Tibial nerve (tissue), 4 donors: ENCODE results near the gene NDUFAF8. TPM values are rescaled to one million over a fixed set of nuclear protein-coding genes. Genes with fewer than 3 reads are reported as not detected.

Experiments
- DNase-seq, 2 donors: peaks; one replicate each; pipeline ENCODE4 v3.0.0-alpha.2; 2019; ENCODE audit warnings: low spot score in 2 of 2
- H3K27ac ChIP-seq, 4 donors: fragments of 200-600 bp; sonication (generic) in 3 of 4; one replicate each; pipeline ENCODE4 v1.5.1; 2017 to 2019; ENCODE audit warnings: mild to moderate bottlenecking in 1 of 4
- H3K27me3 ChIP-seq, 2 donors: fragments of 200-600 bp; sonication (generic) in 1 of 2; one replicate each; pipeline versions ENCODE4 v1.5.1 to v1.6.0; 2017 to 2019
- H3K36me3 ChIP-seq, 3 donors: fragments of 200-600 bp; sonication (generic); one replicate each; pipeline ENCODE4 v1.5.1; 2018 to 2019
- H3K4me1 ChIP-seq, 4 donors: fragments of 200-600 bp; sonication (generic) in 3 of 4; one replicate each; pipeline ENCODE4 v1.5.1; 2017 to 2019
- H3K4me3 ChIP-seq, 4 donors: fragments of 200-600 bp; sonication (generic) in 3 of 4; one replicate each; pipeline ENCODE4 v1.5.1; 2017 to 2019; ENCODE audit warnings: mild to moderate bottlenecking in 1 of 4, moderate library complexity in 1 of 4
- H3K9me3 ChIP-seq, 4 donors: fragments of 200-600 bp; sonication (generic) in 3 of 4; one replicate each; pipeline ENCODE4 v1.5.1; 2017 to 2019
- EP300 ChIP-seq, 2 donors: sonication (generic); formaldehyde crosslinking; IDR thresholded peaks; one replicate each; pipeline ENCODE4 v1.6.1; 2017; ENCODE audit warnings: antibody characterized with exemption in 2 of 2, mild to moderate bottlenecking in 1 of 2
- POLR2A ChIP-seq, 2 donors: fragments of 450-650 bp; IDR thresholded peaks; one replicate each; pipeline ENCODE4 v1.6.1; 2017; ENCODE audit warnings: antibody characterized with exemption in 2 of 2, mild to moderate bottlenecking in 2 of 2, moderate library complexity in 2 of 2
- WGBS, 2 donors: methylation state at CpG; one replicate each; pipeline ENCODE4 v1.1.5; 2018; 5-methylcytosine and 5-hydroxymethylcytosine counted together
- total RNA-seq, 4 donors: library from RNA; depleted of rRNA; stranded (reverse); fragments of >200 nt; gene quantifications; one replicate each; pipeline ENCODE4 v1.1.0, GENCODE V29; 2016
- TF ChIP-seq, protein P1 (sequence below), 5 experiments: fragments of 200-600 bp in 3 of 5; fragments of 450-650 bp in 2 of 5; sonication (generic) in 3 of 5; IDR thresholded peaks; one replicate each; pipeline ENCODE4 v1.5.1; 2016 to 2019; ENCODE audit warnings: antibody characterized with exemption in 5 of 5, mild to moderate bottlenecking in 3 of 5, moderate library complexity in 2 of 5

NDUFAF8 gene
- total RNA-seq, 4 donors from 2014 or later: 27.8 to 73.0 (median 61.1) TPM

DNA sequence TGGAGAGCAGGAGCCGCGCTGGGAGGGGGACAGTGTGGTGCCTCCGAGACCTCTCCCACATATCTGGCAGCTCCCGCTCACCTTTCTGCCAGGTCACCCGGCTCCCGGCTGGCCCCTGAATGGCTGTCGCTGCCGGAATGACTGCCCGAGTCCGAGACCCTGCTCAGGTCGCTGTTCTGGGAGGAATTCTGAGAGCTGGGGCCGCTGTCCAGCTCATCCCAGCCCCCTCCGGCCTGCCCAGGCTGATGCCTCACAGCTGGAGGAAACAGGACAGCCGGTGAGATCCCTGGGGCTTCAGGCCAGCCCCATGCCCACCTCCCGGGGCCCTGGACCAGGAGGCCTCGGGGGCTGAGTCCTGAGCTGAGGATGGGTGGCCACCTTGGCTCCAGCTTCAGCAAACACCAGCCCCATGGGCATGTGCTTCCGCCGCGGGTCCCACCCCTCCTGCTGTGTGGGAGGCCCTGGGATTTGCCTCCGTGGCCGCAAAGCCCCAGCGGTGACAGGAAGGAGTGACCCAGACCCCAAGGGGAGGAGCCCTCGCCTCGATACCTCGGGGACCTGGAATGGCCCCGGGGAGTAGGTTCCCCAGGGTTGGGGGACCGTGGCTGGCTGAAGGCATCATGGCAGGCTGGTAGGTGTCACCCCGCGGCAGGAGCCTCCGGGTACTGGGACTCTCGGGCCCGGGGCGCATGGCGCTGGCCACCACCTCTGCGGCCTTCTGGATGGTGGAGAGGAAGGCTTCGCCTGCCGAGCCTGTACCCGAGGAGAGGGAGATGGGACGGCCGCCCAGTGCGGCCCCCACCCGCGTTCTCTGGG lies 7.1 kb upstream of the NDUFAF8 start:
- Histone ChIP-seq H3K27me3 (no peaks in the 10 kb centered on the region), H3K36me3 (peaks cover 2 to 86% (median 16%) of the 10 kb centered on the region in 3 donors), H3K4me3 (no peak overlapping the region), H3K9me3 (no peaks in the 10 kb centered on the region), H3K4me1 (peaks cover 0 to 15% (median 2%) of the 10 kb centered on the region in 4 donors), H3K27ac (no peak overlapping the region)
- no peak for TF ChIP-seq POLR2A (IDR thresholded peaks at IDR 0.05)
- no peak for TF ChIP-seq EP300 (IDR thresholded peaks at IDR 0.05)
- TF ChIP-seq, protein P1, sequence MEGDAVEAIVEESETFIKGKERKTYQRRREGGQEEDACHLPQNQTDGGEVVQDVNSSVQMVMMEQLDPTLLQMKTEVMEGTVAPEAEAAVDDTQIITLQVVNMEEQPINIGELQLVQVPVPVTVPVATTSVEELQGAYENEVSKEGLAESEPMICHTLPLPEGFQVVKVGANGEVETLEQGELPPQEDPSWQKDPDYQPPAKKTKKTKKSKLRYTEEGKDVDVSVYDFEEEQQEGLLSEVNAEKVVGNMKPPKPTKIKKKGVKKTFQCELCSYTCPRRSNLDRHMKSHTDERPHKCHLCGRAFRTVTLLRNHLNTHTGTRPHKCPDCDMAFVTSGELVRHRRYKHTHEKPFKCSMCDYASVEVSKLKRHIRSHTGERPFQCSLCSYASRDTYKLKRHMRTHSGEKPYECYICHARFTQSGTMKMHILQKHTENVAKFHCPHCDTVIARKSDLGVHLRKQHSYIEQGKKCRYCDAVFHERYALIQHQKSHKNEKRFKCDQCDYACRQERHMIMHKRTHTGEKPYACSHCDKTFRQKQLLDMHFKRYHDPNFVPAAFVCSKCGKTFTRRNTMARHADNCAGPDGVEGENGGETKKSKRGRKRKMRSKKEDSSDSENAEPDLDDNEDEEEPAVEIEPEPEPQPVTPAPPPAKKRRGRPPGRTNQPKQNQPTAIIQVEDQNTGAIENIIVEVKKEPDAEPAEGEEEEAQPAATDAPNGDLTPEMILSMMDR (IDR thresholded peaks at IDR 0.05): no peak
- 87 to 94% methylated on average over 13 to 27 of the region's 43 CpGs for WGBS, 2 donors
- no peak for DNase-seq

GRCh38 chr17:81232616-81233241 lies 6.4 kb upstream of the NDUFAF8 start:
- 84 to 89% methylated on average over 9 to 16 of the region's 19 CpGs for WGBS, 2 donors
- TF ChIP-seq POLR2A (IDR thresholded peaks at IDR 0.05): no peak
- TF ChIP-seq, protein P1 (IDR thresholded peaks at IDR 0.05): no peak
- no peak for TF ChIP-seq EP300 (IDR thresholded peaks at IDR 0.05)
- no peak overlapping the region for H3K27ac ChIP-seq
- no peaks in the 10 kb centered on the region for H3K9me3 ChIP-seq
- H3K36me3 ChIP-seq: peaks cover 2 to 88% (median 16%) of the 10 kb centered on the region in 3 donors
- no peak for DNase-seq
- no peak overlapping the region for H3K4me3 ChIP-seq
- peaks cover 4 to 22% (median 7%) of the 10 kb centered on the region in 4 donors for H3K4me1 ChIP-seq
- no peaks in the 10 kb centered on the region for H3K27me3 ChIP-seq

GRCh38 chr17:81233316-81233715 lies 5.8 kb upstream of the NDUFAF8 start:
- H3K4me1 ChIP-seq: peaks cover 4 to 28% (median 13%) of the 10 kb centered on the region in 4 donors
- H3K36me3 ChIP-seq: peaks cover 2 to 84% (median 16%) of the 10 kb centered on the region in 3 donors
- WGBS, 2 donors: 87 to 100% methylated on average over 1 to 16 of the region's 17 CpGs
- no peak overlapping the region for H3K27ac ChIP-seq
- DNase-seq: no peak
- TF ChIP-seq, protein P1 (IDR thresholded peaks at IDR 0.05): no peak
- TF ChIP-seq POLR2A (IDR thresholded peaks at IDR 0.05) (no peak), EP300 (IDR thresholded peaks at IDR 0.05) (no peak)
- H3K9me3 ChIP-seq: no peaks in the 10 kb centered on the region
- no peak overlapping the region for H3K4me3 ChIP-seq
- no peaks in the 10 kb centered on the region for H3K27me3 ChIP-seq

GRCh38 chr17:81233811-81234505 lies 5.2 kb upstream of the NDUFAF8 start:
- no peak for DNase-seq
- Histone ChIP-seq H3K4me3 (no peak overlapping the region), H3K27me3 (no peaks in the 10 kb centered on the region), H3K36me3 (peaks cover 2 to 78% (median 16%) of the 10 kb centered on the region in 3 donors), H3K4me1 (peaks cover 4 to 28% (median 13%) of the 10 kb centered on the region in 4 donors), H3K9me3 (no peaks in the 10 kb centered on the region), H3K27ac (no peak overlapping the region)
- 83 to 87% methylated on average over 9 to 20 of the region's 21 CpGs for WGBS, 2 donors
- TF ChIP-seq, protein P1 (IDR thresholded peaks at IDR 0.05): no peak
- no peak for TF ChIP-seq EP300 (IDR thresholded peaks at IDR 0.05)
- TF ChIP-seq POLR2A (IDR thresholded peaks at IDR 0.05): no peak
